HG03571 (cell line): Measurements from ENCODE around the gene FRMD4A.
"Not testable (repeated sequence)": the region's sequence is repeated elsewhere in the genome, so short reads cannot be mapped to it uniquely, and the experiment has no call there.

Experiments
- ATAC-seq: cut with Tn5 transposase; IDR thresholded peaks from one replicate; pipeline ENCODE4 v1.9.1; 2021; ENCODE audit not compliant: unreplicated experiment

FRMD4A gene

GRCh38 chr10:14063531-14064285, 267.0 kb downstream of the FRMD4A start:
- no peak for ATAC-seq

GRCh38 chr10:14062528-14063260, 268.0 kb downstream of the FRMD4A start:
- no peak for ATAC-seq

- no peak for ATAC-seq
Observed at GRCh38 chr10:14060320-14061070, 270.2 kb downstream of the FRMD4A start.

GRCh38 chr10:14056610-14057332, 274.0 kb downstream of the FRMD4A start:
- ATAC-seq: no peak

GRCh38 chr10:14052931-14053330, 277.8 kb downstream of the FRMD4A start:
- ATAC-seq: no peak

GRCh38 chr10:14050598-14050997, 280.1 kb downstream of the FRMD4A start:
- ATAC-seq: no peak

- no peak for ATAC-seq
Observed at GRCh38 chr10:14048930-14049613, 281.7 kb downstream of the FRMD4A start.

GRCh38 chr10:14047431-14047830, 283.3 kb downstream of the FRMD4A start:
- no peak for ATAC-seq

- not testable (repeated sequence) for ATAC-seq
Observed at GRCh38 chr10:14042051-14042450, 288.7 kb downstream of the FRMD4A start.

- no peak for ATAC-seq
Observed at GRCh38 chr10:14040787-14041631, 289.7 kb downstream of the FRMD4A start.

- no peak for ATAC-seq
Observed at GRCh38 chr10:14039968-14040668, 290.6 kb downstream of the FRMD4A start.

- ATAC-seq: no peak
Observed at GRCh38 chr10:14036233-14036632, 294.5 kb downstream of the FRMD4A start.

- ATAC-seq: no peak
Observed at GRCh38 chr10:14035506-14035905, 295.2 kb downstream of the FRMD4A start.

- no peak for ATAC-seq
Observed at GRCh38 chr10:14032406-14032998, 298.2 kb downstream of the FRMD4A start.

GRCh38 chr10:14026325-14026724, 304.4 kb downstream of the FRMD4A start:
- ATAC-seq: no peak

GRCh38 chr10:14025283-14026189, 305.2 kb downstream of the FRMD4A start:
- no peak for ATAC-seq
